Choroid plexus epithelial cell (primary cell): ENCODE data around the gene CAMK1D.
A peak's percentile ranks its signal among the peaks of the same experiment; 100 is the strongest.

ENCODE experiments used
- DNase-seq: peaks from one replicate; pipeline ENCODE4 v3.0.0-alpha.2; 2010; ENCODE audit warnings: low read depth
- H3K4me3 ChIP-seq: 2 replicates; pipeline ENCODE4 v1.5.1; 2011; ENCODE audit warnings: low read depth, mild to moderate bottlenecking, control low read depth, low read length, moderate library complexity
- TF ChIP-seq, protein P1 (sequence below): conservative IDR thresholded peaks from 2 replicates; pipeline ENCODE4 v1.5.1; 2011; ENCODE audit warnings: low read depth, mild to moderate bottlenecking, control low read depth, inconsistent platforms, low read length, moderate library complexity

The CAMK1D gene

DNA sequence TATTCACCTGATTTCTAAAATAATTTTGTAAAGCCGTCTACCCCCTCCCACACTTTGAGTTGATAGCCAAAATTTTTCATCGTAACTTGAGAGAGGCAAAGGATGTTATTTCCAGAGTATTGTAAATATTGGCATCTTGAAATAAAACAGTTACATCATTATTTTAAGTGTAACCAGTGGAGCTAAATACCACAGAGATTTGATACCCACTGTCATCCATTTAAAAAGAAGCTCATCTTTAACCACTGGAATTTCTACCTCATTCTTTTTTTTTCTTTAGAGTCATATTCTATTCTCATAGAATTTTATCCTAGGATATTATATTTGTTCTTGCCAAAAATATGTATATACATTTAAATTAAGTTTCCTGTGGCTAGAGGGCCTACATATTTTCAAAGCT, 48.6 kb downstream of the CAMK1D start:
- TF ChIP-seq, protein P1, sequence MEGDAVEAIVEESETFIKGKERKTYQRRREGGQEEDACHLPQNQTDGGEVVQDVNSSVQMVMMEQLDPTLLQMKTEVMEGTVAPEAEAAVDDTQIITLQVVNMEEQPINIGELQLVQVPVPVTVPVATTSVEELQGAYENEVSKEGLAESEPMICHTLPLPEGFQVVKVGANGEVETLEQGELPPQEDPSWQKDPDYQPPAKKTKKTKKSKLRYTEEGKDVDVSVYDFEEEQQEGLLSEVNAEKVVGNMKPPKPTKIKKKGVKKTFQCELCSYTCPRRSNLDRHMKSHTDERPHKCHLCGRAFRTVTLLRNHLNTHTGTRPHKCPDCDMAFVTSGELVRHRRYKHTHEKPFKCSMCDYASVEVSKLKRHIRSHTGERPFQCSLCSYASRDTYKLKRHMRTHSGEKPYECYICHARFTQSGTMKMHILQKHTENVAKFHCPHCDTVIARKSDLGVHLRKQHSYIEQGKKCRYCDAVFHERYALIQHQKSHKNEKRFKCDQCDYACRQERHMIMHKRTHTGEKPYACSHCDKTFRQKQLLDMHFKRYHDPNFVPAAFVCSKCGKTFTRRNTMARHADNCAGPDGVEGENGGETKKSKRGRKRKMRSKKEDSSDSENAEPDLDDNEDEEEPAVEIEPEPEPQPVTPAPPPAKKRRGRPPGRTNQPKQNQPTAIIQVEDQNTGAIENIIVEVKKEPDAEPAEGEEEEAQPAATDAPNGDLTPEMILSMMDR: no peak
- no peak overlapping the region for H3K4me3 ChIP-seq

DNA sequence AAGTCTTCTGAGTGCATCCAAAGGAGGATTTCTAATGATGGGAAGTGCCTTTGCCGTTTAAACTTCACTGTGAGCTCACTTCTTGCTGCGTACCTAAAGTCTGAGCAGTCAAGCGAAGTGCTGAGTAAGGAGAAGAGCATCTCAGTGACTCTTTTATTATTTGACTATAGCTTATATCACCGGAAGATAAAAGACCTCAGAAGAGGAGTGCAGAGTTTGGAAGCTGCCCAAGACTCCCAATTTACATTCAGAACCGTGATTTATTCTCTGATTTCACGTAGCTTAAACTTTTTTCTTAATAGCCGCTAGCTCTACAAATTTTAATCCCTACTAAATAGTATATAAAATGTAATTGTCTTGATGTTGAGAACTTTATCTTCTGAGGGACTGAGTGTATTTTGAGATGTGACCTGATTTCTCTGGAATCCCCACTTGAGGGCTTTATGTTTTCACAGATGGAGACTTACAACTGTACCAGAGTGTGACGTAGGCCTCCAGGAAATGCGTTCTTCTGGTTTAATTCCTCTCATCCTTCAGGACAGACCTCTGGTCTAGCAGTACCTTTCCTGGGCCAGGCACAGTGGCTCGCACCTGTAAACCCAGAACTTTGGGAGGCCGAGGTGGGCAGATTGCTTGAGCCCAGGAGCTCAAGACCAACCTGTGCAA, 51.1 kb downstream of the CAMK1D start:
- no peak overlapping the region for H3K4me3 ChIP-seq
- peak; percentile 84 for DNase-seq
- TF ChIP-seq, protein P1: peak; percentile 8

More for the DNA sequence above, 48.6 kb downstream of the CAMK1D start:
- DNase-seq: peak; percentile 19

DNA sequence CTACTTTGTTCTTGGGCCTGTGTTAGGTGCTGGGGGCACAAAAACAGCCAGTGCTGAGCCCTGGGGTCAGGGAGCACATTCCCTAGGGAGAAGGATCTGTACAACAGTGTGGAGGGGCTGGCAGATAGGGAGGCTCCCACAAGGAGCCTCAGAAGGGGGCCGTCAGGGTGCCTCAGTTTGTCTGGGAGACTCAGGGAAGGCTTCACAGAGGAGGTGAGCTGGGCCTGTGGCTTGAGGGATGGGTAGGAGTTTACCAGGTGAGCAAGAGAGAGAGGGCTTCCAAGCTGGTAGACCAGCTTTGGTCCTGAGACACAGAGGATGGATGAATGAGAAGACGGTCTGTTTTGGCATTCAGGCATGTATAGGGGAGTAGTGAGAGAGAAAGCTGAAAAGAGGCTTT, 52.1 kb downstream of the CAMK1D start:
- TF ChIP-seq, protein P1: no peak
- H3K4me3 ChIP-seq: no peak overlapping the region
- no peak for DNase-seq

DNA sequence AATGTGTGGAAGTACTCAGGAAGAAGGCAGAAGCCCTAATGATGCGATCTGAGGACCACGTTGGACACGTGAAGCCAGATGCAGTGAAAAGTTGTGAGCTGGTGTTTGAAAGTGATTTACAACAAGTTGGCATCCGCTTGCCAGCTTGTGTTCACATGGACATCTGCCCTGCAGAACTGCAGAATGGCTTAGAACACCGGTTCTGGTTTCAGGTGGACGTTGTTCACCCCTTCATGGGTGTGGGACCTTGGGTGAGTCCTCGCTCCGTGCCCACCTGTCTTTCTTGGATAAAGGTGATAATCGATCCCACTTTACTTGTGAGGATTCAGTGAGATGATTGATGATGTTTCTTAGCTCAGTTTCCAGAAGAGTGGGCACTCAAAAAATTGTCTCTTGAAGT, 53.8 kb downstream of the CAMK1D start:
- no peak for DNase-seq
- TF ChIP-seq, protein P1: no peak
- no peak overlapping the region for H3K4me3 ChIP-seq

DNA sequence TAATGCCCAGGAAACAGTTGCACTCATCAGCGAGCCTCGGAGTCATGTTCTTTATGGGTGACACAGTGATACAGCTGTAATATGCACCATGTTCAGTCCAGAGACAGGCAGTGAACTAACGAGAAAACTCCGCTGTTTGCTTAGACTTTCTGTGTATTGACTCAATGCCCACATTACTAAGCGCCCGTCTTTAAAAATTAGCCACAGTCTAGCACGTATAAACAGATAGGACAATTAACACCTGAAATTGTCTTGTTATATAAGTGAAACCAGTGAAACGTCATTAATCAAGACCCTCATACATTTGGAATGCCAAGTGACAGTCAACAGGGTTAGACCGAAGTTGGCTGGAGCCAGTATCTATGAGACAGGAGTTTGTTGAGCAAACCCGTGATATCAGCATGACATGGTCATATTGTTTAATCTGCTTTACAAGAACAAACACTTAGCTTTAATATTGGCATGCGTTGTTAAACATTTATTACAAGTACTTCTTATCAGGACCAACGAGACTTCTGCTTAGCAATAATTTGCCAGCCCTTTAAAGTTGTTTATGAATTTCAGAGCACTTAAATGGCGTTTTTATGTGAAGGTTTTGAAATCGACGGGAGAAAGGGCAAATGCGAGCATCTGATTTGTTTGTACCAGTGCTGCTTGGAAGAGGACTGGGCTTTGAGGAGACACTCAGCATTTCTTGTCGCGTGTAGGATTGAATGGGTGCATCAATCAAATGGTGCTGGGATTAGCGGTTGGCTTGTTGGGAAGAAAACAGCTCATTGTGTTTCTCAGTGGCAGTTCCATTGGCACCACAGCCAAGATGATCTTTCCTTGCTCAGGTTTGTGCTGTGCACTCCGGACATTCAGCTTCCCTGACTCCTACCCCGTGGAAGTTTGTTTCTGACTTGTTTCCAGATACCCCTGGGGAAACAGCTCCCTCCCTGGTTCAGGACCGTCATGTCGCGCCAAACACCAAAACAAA, 56.3 kb downstream of the CAMK1D start:
- DNase-seq: no peak
- TF ChIP-seq, protein P1: no peak
- H3K4me3 ChIP-seq: no peak overlapping the region

DNA sequence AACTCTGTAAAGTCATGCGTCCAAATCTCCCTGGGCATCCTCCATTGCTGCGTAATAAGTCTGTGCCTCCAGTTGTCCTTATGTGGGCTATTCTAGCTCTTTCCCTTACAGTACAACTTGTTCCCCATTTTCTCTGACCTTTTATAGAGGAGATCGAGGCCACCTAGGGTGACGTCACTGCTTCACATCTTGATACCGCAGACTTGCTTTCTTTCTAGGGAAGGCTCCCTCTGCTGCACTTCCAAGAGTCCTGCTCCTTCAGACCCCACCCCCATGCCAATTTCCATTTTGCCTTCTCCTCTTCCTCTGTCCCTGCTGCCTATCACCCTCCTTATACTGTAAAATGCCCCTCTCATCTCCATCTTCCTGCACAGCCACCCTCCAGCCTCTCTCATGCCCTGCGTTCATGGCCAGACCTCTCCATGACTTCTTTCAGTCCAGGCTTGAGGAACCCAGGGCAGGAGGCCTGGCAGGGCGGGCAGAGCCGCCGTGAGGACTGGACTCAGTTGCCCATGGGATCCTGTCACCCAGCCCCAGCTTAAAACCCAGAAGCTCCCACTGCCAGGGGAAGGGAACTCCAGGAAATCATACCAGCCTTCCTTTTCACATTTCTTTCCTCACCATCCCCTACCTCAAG, 57.5 kb downstream of the CAMK1D start:
- TF ChIP-seq, protein P1: no peak
- no peak for DNase-seq
- H3K4me3 ChIP-seq: no peak overlapping the region
